Suprapubic skin (tissue), 4 donors: Measurements from ENCODE around the gene CROCC2. TPM values are rescaled to one million over a fixed set of nuclear protein-coding genes. Genes with fewer than 3 reads are reported as not detected.
A peak's percentile ranks its signal among the peaks of the same experiment; 100 is the strongest.

Experiments
- DNase-seq, 2 donors: peaks; one replicate each; pipeline ENCODE4 v3.0.0-alpha.2; 2019; ENCODE audit warnings: low spot score in 2 of 2
- H3K27ac ChIP-seq: fragments of 200-600 bp; sonication (generic); one replicate; pipeline ENCODE4 v1.5.1; 2019
- H3K27me3 ChIP-seq: fragments of 200-600 bp; sonication (generic); one replicate; pipeline ENCODE4 v1.5.1; 2019
- H3K36me3 ChIP-seq: fragments of 200-600 bp; sonication (generic); one replicate; pipeline ENCODE4 v1.5.1; 2019
- H3K4me1 ChIP-seq: fragments of 200-600 bp; sonication (generic); one replicate; pipeline ENCODE4 v1.5.1; 2019
- H3K4me3 ChIP-seq: fragments of 200-600 bp; sonication (generic); one replicate; pipeline ENCODE4 v1.5.1; 2019; ENCODE audit warnings: mild to moderate bottlenecking
- H3K9me3 ChIP-seq: fragments of 200-600 bp; sonication (generic); one replicate; pipeline ENCODE4 v1.5.1; 2019
- CTCF ChIP-seq, 2 donors: fragments of 200-600 bp in 1 of 2; fragments of 450-650 bp in 1 of 2; sonication (generic) in 1 of 2; IDR thresholded peaks; one replicate each; pipeline ENCODE4 v1.5.1; 2016 to 2019; ENCODE audit warnings: antibody characterized with exemption in 2 of 2, mild to moderate bottlenecking in 1 of 2, moderate library complexity in 1 of 2
- EP300 ChIP-seq: sonication (generic); formaldehyde crosslinking; IDR thresholded peaks from one replicate; pipeline ENCODE4 v1.6.1; 2017; ENCODE audit warnings: antibody characterized with exemption
- POLR2A ChIP-seq, 2 donors: fragments of 450-650 bp; IDR thresholded peaks; one replicate each; pipeline ENCODE4 v1.6.1; 2017; ENCODE audit warnings: antibody characterized with exemption in 2 of 2, mild to moderate bottlenecking in 2 of 2, moderate library complexity in 2 of 2
- POLR2AphosphoS5 ChIP-seq, 3 donors: sonication (generic); formaldehyde crosslinking; IDR thresholded peaks; one replicate each; pipeline ENCODE4 v1.6.1; 2017; ENCODE audit warnings: antibody characterized with exemption in 3 of 3
- WGBS: methylation state at CpG from one replicate; pipeline ENCODE4 v1.1.5; 2018; 5-methylcytosine and 5-hydroxymethylcytosine counted together
- total RNA-seq, 4 donors: library from RNA; depleted of rRNA; stranded (reverse); fragments of >200 nt; gene quantifications; one replicate each; pipeline ENCODE4 v1.1.0, GENCODE V29; 2016

CROCC2 gene
- total RNA-seq, 4 donors from 2014 or later = not detected

GRCh38 chr2:241034490-241035141, 128.5 kb downstream of the CROCC2 start:
- H3K27me3 ChIP-seq = no peaks in the 10 kb centered on the region
- no peaks in the 10 kb centered on the region for H3K9me3 ChIP-seq
- peak in 1 of 2 donors; percentile 74 for DNase-seq
- peaks cover 18% of the 10 kb centered on the region for H3K4me1 ChIP-seq
- H3K27ac ChIP-seq = no peak overlapping the region
- 86% methylated on average over 21 of the region's 22 CpGs for whole genome bisulfite sequencing
- peaks cover 26% of the 10 kb centered on the region for H3K36me3 ChIP-seq
- TF ChIP-seq POLR2AphosphoS5 (IDR thresholded peaks at IDR 0.05) (no peak), CTCF (IDR thresholded peaks at IDR 0.05) (no peak), EP300 (no peak), POLR2A (IDR thresholded peaks at IDR 0.05) (no peak)
- H3K4me3 ChIP-seq = no peak overlapping the region

GRCh38 chr2:241035142-241035817, 129.1 kb downstream of the CROCC2 start:
- H3K36me3 ChIP-seq = peaks cover 31% of the 10 kb centered on the region
- no CpG with 5 or more reads among the region's 31 CpGs for WGBS
- H3K9me3 ChIP-seq = no peaks in the 10 kb centered on the region
- no peaks in the 10 kb centered on the region for H3K27me3 ChIP-seq
- peak; percentile 55 to 76 for DNase-seq
- TF ChIP-seq EP300 (no peak), POLR2A (IDR thresholded peaks at IDR 0.05) (no peak), POLR2AphosphoS5 (IDR thresholded peaks at IDR 0.05) (no peak), CTCF (IDR thresholded peaks at IDR 0.05) (no peak)
- no peak overlapping the region for H3K4me3 ChIP-seq
- H3K4me1 ChIP-seq = peaks cover 18% of the 10 kb centered on the region
- no peak overlapping the region for H3K27ac ChIP-seq

GRCh38 chr2:241035818-241036396, 129.8 kb downstream of the CROCC2 start:
- Histone ChIP-seq H3K4me3 (peak overlapping the region; percentile 47), H3K27ac (no peak overlapping the region), H3K9me3 (no peaks in the 10 kb centered on the region), H3K27me3 (no peaks in the 10 kb centered on the region), H3K4me1 (peaks cover 18% of the 10 kb centered on the region), H3K36me3 (peaks cover 31% of the 10 kb centered on the region)
- WGBS = 20% methylated on average over 28 of the region's 39 CpGs
- TF ChIP-seq EP300 = no peak
- no peak for TF ChIP-seq POLR2AphosphoS5 (IDR thresholded peaks at IDR 0.05)
- TF ChIP-seq POLR2A (IDR thresholded peaks at IDR 0.05) = no peak
- no peak for TF ChIP-seq CTCF (IDR thresholded peaks at IDR 0.05)
- peak in 1 of 2 donors; percentile 58 for DNase-seq

- TF ChIP-seq CTCF (IDR thresholded peaks at IDR 0.05) = no peak
- no peak for TF ChIP-seq EP300
- no peak for TF ChIP-seq POLR2AphosphoS5 (IDR thresholded peaks at IDR 0.05)
- TF ChIP-seq POLR2A (IDR thresholded peaks at IDR 0.05) = no peak
- Histone ChIP-seq H3K36me3 (peaks cover 31% of the 10 kb centered on the region), H3K4me1 (peaks cover 18% of the 10 kb centered on the region), H3K27me3 (no peaks in the 10 kb centered on the region), H3K4me3 (peak overlapping the region; percentile 47), H3K9me3 (no peaks in the 10 kb centered on the region), H3K27ac (no peak overlapping the region)
- peak in 1 of 2 donors; percentile 60 for DNase-seq
- WGBS = 45% methylated on average over 31 of the region's 36 CpGs
Observed at GRCh38 chr2:241036397-241036963, 130.3 kb downstream of the CROCC2 start.

GRCh38 chr2:241036964-241037421, 130.9 kb downstream of the CROCC2 start:
- no peak for TF ChIP-seq EP300
- TF ChIP-seq POLR2AphosphoS5 (IDR thresholded peaks at IDR 0.05) = no peak
- no peak for TF ChIP-seq POLR2A (IDR thresholded peaks at IDR 0.05)
- no peak for TF ChIP-seq CTCF (IDR thresholded peaks at IDR 0.05)
- no peak overlapping the region for H3K27ac ChIP-seq
- WGBS = 62% methylated on average over 5 of the region's 18 CpGs
- no peak for DNase-seq
- no peaks in the 10 kb centered on the region for H3K9me3 ChIP-seq
- no peaks in the 10 kb centered on the region for H3K27me3 ChIP-seq
- H3K4me3 ChIP-seq = peak overlapping the region; percentile 47
- H3K36me3 ChIP-seq = peaks cover 28% of the 10 kb centered on the region
- peaks cover 18% of the 10 kb centered on the region for H3K4me1 ChIP-seq
